Esophagus squamous epithelium (tissue), 4 donors: ENCODE data around the gene VAV3.

Source experiments
- CTCF ChIP-seq, 6 experiments: fragments of 450-650 bp in 4 of 6; fragments of 200-600 bp in 2 of 6; sonication (generic) in 2 of 6; IDR thresholded peaks; one replicate each; pipeline ENCODE4 v1.5.1; 2016 to 2019; ENCODE audit warnings: antibody characterized with exemption in 6 of 6, mild to moderate bottlenecking in 4 of 6, moderate library complexity in 4 of 6
- POLR2A ChIP-seq, 4 donors: fragments of 450-650 bp; IDR thresholded peaks; one replicate each; pipeline ENCODE4 v1.6.1; 2017; ENCODE audit warnings: antibody characterized with exemption in 4 of 4, mild to moderate bottlenecking in 4 of 4, moderate library complexity in 3 of 4

GRCh38 chr1:107950464-107950863 lies 14.5 kb downstream of the VAV3 start:
- TF ChIP-seq CTCF (IDR thresholded peaks at IDR 0.05) (no peak), POLR2A (IDR thresholded peaks at IDR 0.05) (no peak)
